Cardiac muscle cell (in vitro differentiated cells and primary cell): ENCODE results near the gene PRPF40A. TPM values are rescaled to one million over a fixed set of nuclear protein-coding genes. Genes with fewer than 3 reads are reported as not detected.

Source experiments
- DNase-seq, 2 donors: peaks; one replicate each; pipeline versions ENCODE4 v3.0.0 to v3.0.0-alpha.2; 2010 to 2017; ENCODE audit warnings: low read depth in 1 of 2, low spot score in 1 of 2
- H3K27ac ChIP-seq: fragments of 200-600 bp; sonication (generic); 2 replicates; pipeline ENCODE4 v1.5.1; 2016
- H3K27me3 ChIP-seq: fragments of 200-600 bp; sonication (generic); 2 replicates; pipeline ENCODE4 v1.6.0; 2016; ENCODE audit warnings: control low read depth
- H3K36me3 ChIP-seq: fragments of 200-600 bp; sonication (generic); 2 replicates; pipeline ENCODE4 v1.5.1; 2016; ENCODE audit warnings: control low read depth
- H3K4me1 ChIP-seq: fragments of 200-600 bp; sonication (generic); 2 replicates; pipeline ENCODE4 v1.8.1; 2017; ENCODE audit warnings: low read depth, mild to moderate bottlenecking, mixed run types
- H3K4me3 ChIP-seq: fragments of 200-600 bp; sonication (generic); 2 replicates; pipeline ENCODE4 v1.5.1; 2016; ENCODE audit warnings: mild to moderate bottlenecking
- H3K9me3 ChIP-seq: fragments of 200-600 bp; sonication (generic); 2 replicates; pipeline ENCODE4 v1.5.1; 2017; ENCODE audit warnings: low read depth, mild to moderate bottlenecking, control low read depth
- CTCF ChIP-seq: IDR thresholded peaks from 2 replicates; pipeline ENCODE4 v1.5.1; 2012; ENCODE audit warnings: low read depth, mild to moderate bottlenecking, low read length
- polyA plus RNA-seq: library from polyadenylated mRNA; unstranded; fragments of >200 nt; fragmentation: Nextera tagmentation; extraction: Ambion mirVana; gene quantifications from 2 replicates; pipeline ENCODE4 v1.2.1, GENCODE V29; 2016
- total RNA-seq: library from RNA; depleted of rRNA; stranded (reverse); fragments of >200 nt; gene quantifications from 2 replicates; pipeline ENCODE4 v1.2.3, GENCODE V29; 2016

PRPF40A gene
- total and polyA plus RNA-seq, 2 experiments from 2014 or later: 91.5 to 107 TPM

- Histone ChIP-seq H3K27ac (no peak overlapping the region), H3K4me1 (peaks cover 13% of the 10 kb centered on the region), H3K36me3 (peaks cover 29% of the 10 kb centered on the region), H3K9me3 (no peaks in the 10 kb centered on the region), H3K27me3 (no peaks in the 10 kb centered on the region), H3K4me3 (no peak overlapping the region)
- TF ChIP-seq CTCF: no peak
- no peak for DNase-seq
Observed at GRCh38 chr2:152715112-152715511, 2.1 kb downstream of the PRPF40A start.

DNA sequence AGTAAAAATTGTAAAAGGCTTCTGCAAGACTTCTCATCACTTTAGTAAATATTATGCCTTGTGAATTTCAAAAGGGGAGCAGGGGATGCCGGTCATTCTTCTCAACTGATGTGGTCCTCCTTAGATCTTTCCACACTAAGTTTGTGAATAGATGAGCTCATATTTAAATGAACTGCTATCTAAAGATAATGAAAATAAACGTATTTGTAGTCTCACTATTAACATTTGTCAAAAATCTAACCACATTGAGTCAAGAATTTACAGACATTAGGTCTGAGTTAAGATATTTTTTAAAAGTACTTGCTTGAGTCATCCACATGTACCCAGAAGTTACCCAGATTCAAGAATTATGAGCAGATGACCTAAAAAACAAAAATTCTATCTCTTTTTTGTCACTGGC lies 6.5 kb downstream of the PRPF40A start:
- Histone ChIP-seq H3K27me3 (no peaks in the 10 kb centered on the region), H3K27ac (no peak overlapping the region), H3K4me1 (peaks cover 5% of the 10 kb centered on the region), H3K9me3 (no peaks in the 10 kb centered on the region), H3K36me3 (peaks cover 29% of the 10 kb centered on the region), H3K4me3 (no peak overlapping the region)
- no peak for TF ChIP-seq CTCF
- no peak for DNase-seq

DNA sequence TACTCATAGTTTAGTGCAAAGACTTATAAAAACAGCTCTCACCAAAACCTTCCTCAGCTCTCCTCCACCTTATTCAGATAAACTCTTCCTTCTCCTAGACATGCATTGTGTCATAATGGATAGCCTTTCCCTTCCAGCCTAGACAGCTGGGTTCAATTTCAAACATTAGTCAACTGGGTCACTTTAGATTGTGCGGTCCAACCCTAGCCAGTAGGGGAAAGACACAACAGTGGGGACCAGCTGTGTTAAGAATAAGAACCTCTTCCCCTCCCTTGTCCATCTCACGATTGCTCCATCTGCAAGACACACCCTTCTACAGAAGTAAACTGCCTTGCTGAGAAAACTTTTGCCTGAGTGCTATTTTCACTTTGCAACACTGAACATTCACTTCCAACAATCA lies 8.5 kb downstream of the PRPF40A start:
- H3K4me3 ChIP-seq: no peak overlapping the region
- no peak overlapping the region for H3K27ac ChIP-seq
- DNase-seq: no peak
- no peaks in the 10 kb centered on the region for H3K9me3 ChIP-seq
- no peaks in the 10 kb centered on the region for H3K4me1 ChIP-seq
- no peak for TF ChIP-seq CTCF
- peaks cover 19% of the 10 kb centered on the region for H3K36me3 ChIP-seq
- H3K27me3 ChIP-seq: no peaks in the 10 kb centered on the region

GRCh38 chr2:152706477-152707021 lies 10.7 kb downstream of the PRPF40A start:
- Histone ChIP-seq H3K27me3 (no peaks in the 10 kb centered on the region), H3K27ac (no peak overlapping the region), H3K4me1 (no peaks in the 10 kb centered on the region), H3K9me3 (no peaks in the 10 kb centered on the region), H3K4me3 (no peak overlapping the region), H3K36me3 (peaks cover 12% of the 10 kb centered on the region)
- DNase-seq: no peak
- no peak for TF ChIP-seq CTCF

- no peaks in the 10 kb centered on the region for H3K36me3 ChIP-seq
- TF ChIP-seq CTCF: no peak
- no peak overlapping the region for H3K27ac ChIP-seq
- H3K4me1 ChIP-seq: no peaks in the 10 kb centered on the region
- DNase-seq: no peak
- no peak overlapping the region for H3K4me3 ChIP-seq
- H3K9me3 ChIP-seq: no peaks in the 10 kb centered on the region
- H3K27me3 ChIP-seq: no peaks in the 10 kb centered on the region
Observed at GRCh38 chr2:152701198-152701597, 16.1 kb downstream of the PRPF40A start.

GRCh38 chr2:152696476-152696875 lies 20.8 kb downstream of the PRPF40A start:
- H3K9me3 ChIP-seq: no peaks in the 10 kb centered on the region
- H3K36me3 ChIP-seq: peaks cover 17% of the 10 kb centered on the region
- H3K4me1 ChIP-seq: no peaks in the 10 kb centered on the region
- no peak overlapping the region for H3K4me3 ChIP-seq
- no peak for TF ChIP-seq CTCF
- no peak for DNase-seq
- no peak overlapping the region for H3K27ac ChIP-seq
- no peaks in the 10 kb centered on the region for H3K27me3 ChIP-seq
